ENCODE results near the gene PIP5K1A. TPM values are rescaled to one million over a fixed set of nuclear protein-coding genes. Genes with fewer than 3 reads are reported as not detected.

PIP5K1A gene
- total RNA-seq, 1 experiment from 2014 or later, result 88.6 TPM

DNA sequence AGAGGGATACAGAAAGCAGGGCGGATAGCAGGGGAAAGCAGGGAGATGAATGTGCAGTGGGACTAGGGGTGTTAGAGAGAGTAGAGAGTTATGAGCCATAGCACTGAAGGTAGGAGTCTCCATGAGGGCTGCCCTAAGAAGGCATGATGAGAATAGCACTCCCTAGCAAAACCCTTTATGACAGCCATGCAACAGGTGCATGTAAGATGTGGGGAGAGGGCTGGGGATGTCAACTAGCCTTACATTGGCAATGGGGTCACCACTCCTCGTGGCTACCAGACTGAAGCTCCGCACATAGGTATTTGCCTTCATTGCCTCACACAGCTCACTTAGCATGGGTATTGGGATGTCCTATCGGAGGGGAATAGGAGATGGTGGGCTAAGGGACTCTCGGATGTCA lies 27.2 kb upstream of the PIP5K1A start:
- Mint-ChIP-seq H3K27me3 (ENCODE audit: insufficient read depth, unreplicated experiment) (no peaks in the 10 kb centered on the region), H3K9me3 (ENCODE audit: unreplicated experiment) (no peaks in the 10 kb centered on the region), H3K27ac (ENCODE audit: unreplicated experiment) (no peak overlapping the region), H3K4me3 (ENCODE audit: unreplicated experiment) (no peak overlapping the region), H3K36me3 (ENCODE audit: insufficient read depth, unreplicated experiment) (peaks cover 54% of the 10 kb centered on the region), H3K4me1 (ENCODE audit: low read depth, unreplicated experiment) (no peaks in the 10 kb centered on the region)
- Histone ChIP-seq H3K4me3 (ENCODE audit: low read depth, low read length) (no peak overlapping the region), H3K27me3 (replicated peaks; ENCODE audit: control insufficient read depth, insufficient read depth, low read length) (no peaks in the 10 kb centered on the region), H3K4me1 (no peaks in the 10 kb centered on the region), H3K9me3 (no peaks in the 10 kb centered on the region), H3K36me3 (ENCODE audit: control insufficient read depth, insufficient read depth, low read length) (peaks cover 1% of the 10 kb centered on the region; the same call in 1 of the 2 replicates)
- CTCF ChIA-PET, result interaction anchor here (1.3 kb wide), 1 partner anchor 80 kb away, joined by 4 read pairs; no protein-coding TSS in a partner anchor
- TF ChIP-seq, protein P1, sequence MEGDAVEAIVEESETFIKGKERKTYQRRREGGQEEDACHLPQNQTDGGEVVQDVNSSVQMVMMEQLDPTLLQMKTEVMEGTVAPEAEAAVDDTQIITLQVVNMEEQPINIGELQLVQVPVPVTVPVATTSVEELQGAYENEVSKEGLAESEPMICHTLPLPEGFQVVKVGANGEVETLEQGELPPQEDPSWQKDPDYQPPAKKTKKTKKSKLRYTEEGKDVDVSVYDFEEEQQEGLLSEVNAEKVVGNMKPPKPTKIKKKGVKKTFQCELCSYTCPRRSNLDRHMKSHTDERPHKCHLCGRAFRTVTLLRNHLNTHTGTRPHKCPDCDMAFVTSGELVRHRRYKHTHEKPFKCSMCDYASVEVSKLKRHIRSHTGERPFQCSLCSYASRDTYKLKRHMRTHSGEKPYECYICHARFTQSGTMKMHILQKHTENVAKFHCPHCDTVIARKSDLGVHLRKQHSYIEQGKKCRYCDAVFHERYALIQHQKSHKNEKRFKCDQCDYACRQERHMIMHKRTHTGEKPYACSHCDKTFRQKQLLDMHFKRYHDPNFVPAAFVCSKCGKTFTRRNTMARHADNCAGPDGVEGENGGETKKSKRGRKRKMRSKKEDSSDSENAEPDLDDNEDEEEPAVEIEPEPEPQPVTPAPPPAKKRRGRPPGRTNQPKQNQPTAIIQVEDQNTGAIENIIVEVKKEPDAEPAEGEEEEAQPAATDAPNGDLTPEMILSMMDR (IDR thresholded peaks at IDR 0.05; ENCODE audit: insufficient read depth in 1 of 2, low read depth in 1 of 2, low read length in 1 of 2, severe bottlenecking in 1 of 2, unreplicated experiment in 1 of 2), result no peak
- POLR2A ChIA-PET, result interaction anchor here (1.4 kb wide), 1 partner anchor 19 kb away, joined by 5 read pairs; the partner anchor contains the start of gene VPS72
- intact Hi-C loops (cut with micrococcal nuclease; ENCODE audit: unreplicated experiment), result no loop called here
- BruUV-seq (replicated peaks), result no TSS peak
- no peak for DNase-seq

DNA sequence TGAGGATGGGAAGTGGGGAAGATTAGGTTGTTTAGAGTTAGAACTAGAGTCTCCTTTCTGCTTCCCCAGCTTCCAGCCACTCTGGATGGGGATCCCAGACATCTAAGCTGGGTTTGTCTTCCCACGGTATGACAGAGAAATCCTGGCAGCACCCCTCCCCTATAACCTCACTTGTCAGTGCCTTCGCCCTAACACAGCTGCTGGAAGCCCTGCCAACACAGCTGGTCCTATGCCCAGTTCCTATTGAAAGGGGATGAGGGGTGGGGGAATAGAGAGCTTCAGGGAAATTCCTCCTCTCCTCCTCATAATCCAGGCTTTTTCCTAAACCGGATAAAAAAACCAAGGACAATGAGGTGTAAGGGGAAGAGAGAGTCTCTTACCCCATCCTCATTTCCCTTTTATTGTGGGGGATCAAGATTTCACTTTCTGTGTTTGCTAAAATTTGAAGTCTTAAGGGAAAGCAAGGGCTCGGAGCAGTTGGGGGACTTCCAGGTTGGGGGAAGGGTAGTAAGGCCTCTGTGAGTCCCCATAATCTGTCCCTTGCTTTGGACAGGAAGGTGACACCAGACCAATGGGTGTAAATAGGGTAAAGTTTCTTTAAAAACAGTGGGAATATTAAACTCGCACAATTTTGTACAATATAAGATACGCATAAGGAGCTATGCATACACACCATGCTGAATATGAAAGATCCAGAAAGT lies 23.2 kb upstream of the PIP5K1A start:
- H3K4me3 ChIP-seq (ENCODE audit: low read depth, low read length), result no peak overlapping the region
- H3K4me1 ChIP-seq, result no peaks in the 10 kb centered on the region
- no peaks in the 10 kb centered on the region for H3K4me1 Mint-ChIP-seq (ENCODE audit: low read depth, unreplicated experiment)
- no peak for DNase-seq
- ChIA-PET POLR2A (no interaction called here), CTCF (interaction anchor here (0.9 kb wide), 1 partner anchor 14 kb away, joined by 3 read pairs; the partner anchor contains the start of gene VPS72)
- no peak overlapping the region for H3K27ac Mint-ChIP-seq (ENCODE audit: unreplicated experiment)
- no TSS peak for BruUV-seq (replicated peaks)
- no peaks in the 10 kb centered on the region for H3K27me3 ChIP-seq (replicated peaks; ENCODE audit: control insufficient read depth, insufficient read depth, low read length)
- no peaks in the 10 kb centered on the region for H3K9me3 ChIP-seq
- no peaks in the 10 kb centered on the region for H3K27me3 Mint-ChIP-seq (ENCODE audit: insufficient read depth, unreplicated experiment)
- H3K4me3 Mint-ChIP-seq (ENCODE audit: unreplicated experiment), result no peak overlapping the region
- peaks cover 34% of the 10 kb centered on the region for H3K36me3 Mint-ChIP-seq (ENCODE audit: insufficient read depth, unreplicated experiment)
- no peaks in the 10 kb centered on the region for H3K9me3 Mint-ChIP-seq (ENCODE audit: unreplicated experiment)
- H3K36me3 ChIP-seq (ENCODE audit: control insufficient read depth, insufficient read depth, low read length), result peaks cover 2% of the 10 kb centered on the region; the same call in 1 of the 2 replicates
- TF ChIP-seq, protein P1 (IDR thresholded peaks at IDR 0.05; ENCODE audit: insufficient read depth in 1 of 2, low read depth in 1 of 2, low read length in 1 of 2, severe bottlenecking in 1 of 2, unreplicated experiment in 1 of 2), result no peak
- intact Hi-C loops (cut with micrococcal nuclease; ENCODE audit: unreplicated experiment), result no loop called here

DNA sequence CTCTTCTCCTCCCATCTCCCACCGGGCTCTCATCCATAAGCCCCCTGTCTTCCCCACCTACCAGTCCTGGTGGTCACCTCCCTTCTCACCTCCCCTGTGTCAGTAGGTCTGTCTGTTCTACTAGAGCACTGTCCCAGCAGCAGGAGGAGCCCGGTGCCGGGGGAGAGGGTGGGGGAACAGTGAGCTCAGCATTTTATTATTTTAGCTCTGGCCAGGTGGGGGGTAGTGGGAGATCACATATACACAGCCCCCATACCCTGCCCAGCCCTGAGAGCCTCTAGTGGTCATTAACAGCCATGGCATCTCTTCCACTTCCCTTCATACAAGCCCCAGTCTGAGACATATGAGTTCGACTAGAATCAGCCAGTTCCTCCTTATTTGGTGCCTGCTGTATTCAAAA lies 22.5 kb upstream of the PIP5K1A start, which contains the start of gene TMOD4:
TMOD4 (minus strand) TSS at position 119 of the 400 bp plus-strand sequence. CDS start 1,106 bp downstream, outside the sequence.
- POLR2A ChIA-PET, result no interaction called here
- no peak within 1 kb of the TSS for H3K4me3 Mint-ChIP-seq (ENCODE audit: unreplicated experiment)
- H3K27me3 Mint-ChIP-seq (ENCODE audit: insufficient read depth, unreplicated experiment), result no peaks in the 10 kb centered on the region
- TF ChIP-seq, protein P1 (IDR thresholded peaks at IDR 0.05; ENCODE audit: insufficient read depth in 1 of 2, low read depth in 1 of 2, low read length in 1 of 2, severe bottlenecking in 1 of 2, unreplicated experiment in 1 of 2), result peak; percentile 57 to 67
- Histone ChIP-seq H3K36me3 (ENCODE audit: control insufficient read depth, insufficient read depth, low read length) (peaks cover 2% of the 10 kb centered on the region; the same call in 1 of the 2 replicates), H3K27me3 (replicated peaks; ENCODE audit: control insufficient read depth, insufficient read depth, low read length) (no peaks in the 10 kb centered on the region), H3K9me3 (no peaks in the 10 kb centered on the region), H3K4me1 (no peaks in the 10 kb centered on the region), H3K4me3 (ENCODE audit: low read depth, low read length) (no peak within 1 kb of the TSS)
- no TSS peak for BruUV-seq (replicated peaks)
- intact Hi-C loops (cut with micrococcal nuclease; ENCODE audit: unreplicated experiment), result no loop called here
- H3K27ac Mint-ChIP-seq (ENCODE audit: unreplicated experiment), result no peak within 1 kb of the TSS
- DNase-seq, result peak in 1 of 2 experiments; percentile 13
- CTCF ChIA-PET, result interaction anchor here (0.9 to 1.0 kb wide), 2 partner anchors 14 to 76 kb away, joined by 3 to 4 read pairs; partner anchors contain the start of gene VPS72
- no peaks in the 10 kb centered on the region for H3K9me3 Mint-ChIP-seq (ENCODE audit: unreplicated experiment)
- H3K4me1 Mint-ChIP-seq (ENCODE audit: low read depth, unreplicated experiment), result no peaks in the 10 kb centered on the region
- peaks cover 34% of the 10 kb centered on the region for H3K36me3 Mint-ChIP-seq (ENCODE audit: insufficient read depth, unreplicated experiment)

Measured in Caco-2 (cell line).